K562 (cell line): ENCODE results near the gene FARP1. TPM values are rescaled to one million over a fixed set of nuclear protein-coding genes. Genes with fewer than 3 reads are reported as not detected.

Experiments used
- ATAC-seq: fragments of 200-7000 bp; cut with Tn5 transposase; 3 replicates; pipeline ENCODE4 v1.9.1; 2020; ENCODE audit warnings: moderate library complexity
- BruUV-seq: library from RNA; stranded (reverse); fragments of 400-500 nt; replicated peaks from 2 replicates; lab custom pipeline; 2021; lab: Mats Ljungman, UMichigan
- CTCF ChIA-PET: fragments of 300-600 bp; formaldehyde crosslinking; extraction: SDS; loops from one replicate; lab custom pipeline; 2021; ENCODE audit warnings: low intra/inter-chr PET ratio; lab: Yijun Ruan, JAX
- POLR2A ChIA-PET: fragments of 300-600, 350-650 bp; sonication (Branson Sonifier 250); formaldehyde crosslinking; extraction: SDS; loops from one replicate; lab custom pipeline; 2021; ENCODE audit warnings: antibody characterized with exemption, inconsistent platforms; lab: Yijun Ruan, JAX
- DNase-seq, 4 experiments: peaks; one replicate each; pipeline versions ENCODE4 v3.0.0 to v3.0.0-alpha.2; 2011 to 2018; ENCODE audit warnings: low spot score in 3 of 4, mixed read lengths in 3 of 4; ENCODE audit errors: extremely low read depth in 1 of 4
- FAIRE-seq: peaks from 2 replicates; lab custom pipeline; 2011; peaks lifted over from hg19 to GRCh38; lab: Jason Lieb, UNC
- H2AFZ ChIP-seq: 2 replicates; pipeline ENCODE4 v1.6.0; 2011; ENCODE audit warnings: low read depth, low read length, control low read depth, inconsistent platforms
- H3K27ac ChIP-seq: fragments of 200-600 bp; 3 replicates; pipeline ENCODE4 v1.8.0; 2011; ENCODE audit warnings: low read depth, mild to moderate bottlenecking, control low read depth, inconsistent platforms, low read length, moderate library complexity, mixed read lengths; ENCODE audit errors: extremely low read depth
- H3K27me3 ChIP-seq, 2 experiments: fragments of 300-600 bp in 1 of 2; 2 replicates in 1 of 2; 3 replicates in 1 of 2; pipeline versions ENCODE4 v1.6.0 to v1.8.0; 2011; ENCODE audit warnings: inconsistent platforms in 2 of 2, low read length in 2 of 2, mild to moderate bottlenecking in 1 of 2, mixed read lengths in 1 of 2, moderate library complexity in 1 of 2; ENCODE audit not compliant: control insufficient read depth in 2 of 2, insufficient read depth in 2 of 2
- H3K36me3 ChIP-seq: fragments of 300-600 bp; 3 replicates; pipeline ENCODE4 v1.8.0; 2011; ENCODE audit warnings: mild to moderate bottlenecking, low read length, inconsistent platforms; ENCODE audit not compliant: control insufficient read depth, insufficient read depth
- H3K4me1 ChIP-seq, 2 experiments: fragments of 200-600 bp in 1 of 2; replicated peaks in 1 of 2; 2 replicates in 1 of 2; 3 replicates in 1 of 2; pipeline versions ENCODE4 v1.5.1 to v1.8.0; 2011; ENCODE audit warnings: inconsistent platforms in 2 of 2, low read length in 2 of 2, mild to moderate bottlenecking in 1 of 2, mixed read lengths in 1 of 2, moderate library complexity in 1 of 2; ENCODE audit not compliant: control insufficient read depth in 2 of 2, insufficient read depth in 2 of 2
- H3K4me2 ChIP-seq: 2 replicates; pipeline ENCODE4 v1.6.1; 2011; ENCODE audit warnings: low read length, control low read depth, inconsistent platforms, mixed read lengths; ENCODE audit not compliant: insufficient read depth
- H3K4me3 ChIP-seq: fragments of 200-600 bp; sonication (generic), shearing (Covaris generic); 2 replicates; pipeline ENCODE4 v1.5.1; 2016; ENCODE audit warnings: control low read depth, inconsistent platforms
- H3K79me2 ChIP-seq: fragments of 200-600 bp; 3 replicates; pipeline ENCODE4 v1.8.0; 2011; ENCODE audit warnings: low read length, inconsistent platforms; ENCODE audit not compliant: control insufficient read depth, insufficient read depth
- H3K9ac ChIP-seq, 2 experiments: 2 replicates each; pipeline versions ENCODE4 v1.6.0 to v1.6.1; 2011; ENCODE audit warnings: low read depth in 2 of 2, low read length in 2 of 2, control low read depth in 1 of 2, inconsistent platforms in 1 of 2, mild to moderate bottlenecking in 1 of 2, mixed read lengths in 1 of 2; ENCODE audit not compliant: insufficient read depth in 1 of 2
- H3K9me1 ChIP-seq: one replicate; pipeline ENCODE4 v1.6.0; 2011; ENCODE audit warnings: inconsistent platforms, mild to moderate bottlenecking, low read length, moderate library complexity; ENCODE audit not compliant: control insufficient read depth, insufficient read depth
- H3K9me3 ChIP-seq: replicated peaks from 2 replicates; pipeline ENCODE4 v1.5.1; 2011; ENCODE audit warnings: low read depth, low read length, inconsistent platforms; ENCODE audit not compliant: control insufficient read depth, insufficient read depth
- H4K20me1 ChIP-seq: replicated peaks from 2 replicates; pipeline ENCODE4 v1.6.1; 2011; ENCODE audit warnings: low read length, inconsistent platforms, mixed read lengths; ENCODE audit not compliant: control insufficient read depth, insufficient read depth
- RBM39 ChIP-seq: fragments of 200-400 bp; formaldehyde crosslinking; optimal IDR thresholded peaks from 2 replicates; pipeline ENCODE3; 2018; ENCODE audit warnings: low read depth, low read length
- WGBS: fragments of 100-300 bp; shearing (Covaris generic); methylation state at CpG from one replicate; pipeline ENCODE4 v1.1.6; 2016; ENCODE audit warnings: low coverage, mixed read lengths; ENCODE audit not compliant: insufficient coverage; ENCODE audit errors: missing lambda C conversion rate; 5-methylcytosine and 5-hydroxymethylcytosine counted together
- in situ Hi-C: fragments of 300-500 bp; cut with MboI; formaldehyde crosslinking; loops from 4 replicates; pipeline ENCODE4 v1.15.0; 2018; ENCODE audit warnings: inconsistent platforms, mixed read lengths
- intact Hi-C: fragments of 100-400 bp; cut with micrococcal nuclease; formaldehyde crosslinking; loops from 2 replicates; pipeline ENCODE4 v1.14.2; 2022
- polyA plus RNA-seq, 8 experiments: library from polyadenylated mRNA; depleted of rRNA in 4 of 8; stranded (reverse) in 5 of 8; unstranded in 3 of 8; fragments of >200 nt; fragmentation: Nextera tagmentation in 2 of 8; fragmentation: Illumina TruSeq in 1 of 8; extraction: Ambion mirVana in 2 of 8; extraction: Trizol in 1 of 8; gene quantifications; 2 replicates each; pipeline versions ENCODE4 v1.2.1 to v1.2.3, GENCODE V29; 2011 to 2014; ENCODE audit warnings: inconsistent platforms in 1 of 8, missing spikeins in 1 of 8
- total RNA-seq, 7 experiments: library from RNA; depleted of rRNA in 6 of 7; stranded (reverse); fragments of >200 nt in 6 of 7; fragmentation: Illumina TruSeq in 2 of 7; extraction: Trizol in 2 of 7; gene quantifications; 2 replicates each; pipeline versions ENCODE4 v1.2.1 to v1.2.3, GENCODE V29; 2011 to 2021; ENCODE audit warnings: low replicate concordance in 1 of 7
- TF ChIP-seq, protein P1 (sequence below): sonication (generic); formaldehyde crosslinking; IDR thresholded peaks from 2 replicates; pipeline ENCODE4 v1.8.0; 2023; ENCODE audit warnings: mild to moderate bottlenecking, missing genetic modification reagents
- TF ChIP-seq, protein P2 (sequence below): sonication (generic); formaldehyde crosslinking; IDR thresholded peaks from 2 replicates; pipeline ENCODE4 v1.8.0; 2022; ENCODE audit warnings: mild to moderate bottlenecking, missing genetic modification reagents, borderline replicate concordance

Gene FARP1
- total and polyA plus RNA-seq, 9 of the 15 experiments (the other 6 are each of a cell fraction or from before 2014, with no cell fraction given): 0.03 to 0.29 (median 0.05) TPM; not detected in 3

DNA sequence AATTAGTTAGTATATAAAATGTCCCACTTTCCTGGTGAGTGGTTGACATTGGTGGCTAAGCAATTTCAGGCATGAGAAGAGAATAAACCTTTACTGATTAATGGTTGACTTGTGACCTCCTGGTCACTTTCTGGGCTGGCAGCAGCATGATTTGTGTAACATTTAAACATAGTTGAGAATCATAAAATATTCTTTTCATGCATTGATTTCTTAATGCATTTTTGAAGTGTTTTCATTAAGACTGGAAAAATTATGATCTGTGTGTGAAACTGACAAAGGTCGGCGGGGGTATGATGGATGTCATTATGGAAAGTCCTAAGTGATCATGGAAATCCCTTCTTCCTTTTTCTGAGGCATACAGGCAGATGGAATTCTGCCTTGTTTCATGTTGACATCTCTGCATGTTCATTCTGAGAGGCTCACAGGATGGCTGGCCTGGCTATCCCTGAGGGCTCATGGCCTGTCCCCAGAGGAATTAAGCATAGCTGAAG is 132.8 kb downstream of the FARP1 start:
- 0% methylated on average over 2 of the region's 2 CpGs for WGBS
- TF ChIP-seq, protein P1, sequence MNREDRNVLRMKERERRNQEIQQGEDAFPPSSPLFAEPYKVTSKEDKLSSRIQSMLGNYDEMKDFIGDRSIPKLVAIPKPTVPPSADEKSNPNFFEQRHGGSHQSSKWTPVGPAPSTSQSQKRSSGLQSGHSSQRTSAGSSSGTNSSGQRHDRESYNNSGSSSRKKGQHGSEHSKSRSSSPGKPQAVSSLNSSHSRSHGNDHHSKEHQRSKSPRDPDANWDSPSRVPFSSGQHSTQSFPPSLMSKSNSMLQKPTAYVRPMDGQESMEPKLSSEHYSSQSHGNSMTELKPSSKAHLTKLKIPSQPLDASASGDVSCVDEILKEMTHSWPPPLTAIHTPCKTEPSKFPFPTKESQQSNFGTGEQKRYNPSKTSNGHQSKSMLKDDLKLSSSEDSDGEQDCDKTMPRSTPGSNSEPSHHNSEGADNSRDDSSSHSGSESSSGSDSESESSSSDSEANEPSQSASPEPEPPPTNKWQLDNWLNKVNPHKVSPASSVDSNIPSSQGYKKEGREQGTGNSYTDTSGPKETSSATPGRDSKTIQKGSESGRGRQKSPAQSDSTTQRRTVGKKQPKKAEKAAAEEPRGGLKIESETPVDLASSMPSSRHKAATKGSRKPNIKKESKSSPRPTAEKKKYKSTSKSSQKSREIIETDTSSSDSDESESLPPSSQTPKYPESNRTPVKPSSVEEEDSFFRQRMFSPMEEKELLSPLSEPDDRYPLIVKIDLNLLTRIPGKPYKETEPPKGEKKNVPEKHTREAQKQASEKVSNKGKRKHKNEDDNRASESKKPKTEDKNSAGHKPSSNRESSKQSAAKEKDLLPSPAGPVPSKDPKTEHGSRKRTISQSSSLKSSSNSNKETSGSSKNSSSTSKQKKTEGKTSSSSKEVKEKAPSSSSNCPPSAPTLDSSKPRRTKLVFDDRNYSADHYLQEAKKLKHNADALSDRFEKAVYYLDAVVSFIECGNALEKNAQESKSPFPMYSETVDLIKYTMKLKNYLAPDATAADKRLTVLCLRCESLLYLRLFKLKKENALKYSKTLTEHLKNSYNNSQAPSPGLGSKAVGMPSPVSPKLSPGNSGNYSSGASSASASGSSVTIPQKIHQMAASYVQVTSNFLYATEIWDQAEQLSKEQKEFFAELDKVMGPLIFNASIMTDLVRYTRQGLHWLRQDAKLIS: no peak
- no peak for TF ChIP-seq RBM39
- TF ChIP-seq, protein P2, sequence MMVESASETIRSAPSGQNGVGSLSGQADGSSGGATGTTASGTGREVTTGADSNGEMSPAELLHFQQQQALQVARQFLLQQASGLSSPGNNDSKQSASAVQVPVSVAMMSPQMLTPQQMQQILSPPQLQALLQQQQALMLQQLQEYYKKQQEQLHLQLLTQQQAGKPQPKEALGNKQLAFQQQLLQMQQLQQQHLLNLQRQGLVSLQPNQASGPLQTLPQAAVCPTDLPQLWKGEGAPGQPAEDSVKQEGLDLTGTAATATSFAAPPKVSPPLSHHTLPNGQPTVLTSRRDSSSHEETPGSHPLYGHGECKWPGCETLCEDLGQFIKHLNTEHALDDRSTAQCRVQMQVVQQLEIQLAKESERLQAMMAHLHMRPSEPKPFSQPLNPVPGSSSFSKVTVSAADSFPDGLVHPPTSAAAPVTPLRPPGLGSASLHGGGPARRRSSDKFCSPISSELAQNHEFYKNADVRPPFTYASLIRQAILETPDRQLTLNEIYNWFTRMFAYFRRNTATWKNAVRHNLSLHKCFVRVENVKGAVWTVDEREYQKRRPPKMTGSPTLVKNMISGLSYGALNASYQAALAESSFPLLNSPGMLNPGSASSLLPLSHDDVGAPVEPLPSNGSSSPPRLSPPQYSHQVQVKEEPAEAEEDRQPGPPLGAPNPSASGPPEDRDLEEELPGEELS (CRISPR knock-in tag): no peak
- no peak for ATAC-seq
- Histone ChIP-seq H3K79me2 (no peaks in the 10 kb centered on the region), H3K4me2 (no peak overlapping the region), H3K9me3 (no peaks in the 10 kb centered on the region), H3K4me3 (no peak overlapping the region), H3K9ac (no peak overlapping the region), H3K4me1 (no peaks in the 10 kb centered on the region), H3K36me3 (no peaks in the 10 kb centered on the region), H3K27me3 (peaks cover 2 to 12% of the 10 kb centered on the region in 2 experiments; a peak in 3 of 5 replicates), H2AFZ (no peak overlapping the region), H3K27ac (no peak overlapping the region), H4K20me1 (no peaks in the 10 kb centered on the region), H3K9me1 (no peaks in the 10 kb centered on the region)
- intact Hi-C loops (no loop called here), in situ Hi-C loops (no loop called here)
- CTCF ChIA-PET: no interaction called here
- no peak for FAIRE-seq
- POLR2A ChIA-PET: no interaction called here
- no TSS peak for BruUV-seq
- no peak for DNase-seq
